Endothelial cell (in vitro differentiated cells): ENCODE data around the gene TBC1D24. TPM values are rescaled to one million over a fixed set of nuclear protein-coding genes. Genes with fewer than 3 reads are reported as not detected.
A peak's percentile ranks its signal among the peaks of the same experiment; 100 is the strongest.

Source experiments
- DNase-seq: peaks from one replicate; pipeline ENCODE4 v3.0.0; 2021; ENCODE audit warnings: low spot score
- H3K27ac Mint-ChIP-seq: one replicate; pipeline ENCODE4 v1.8.0; 2021; ENCODE audit warnings: mixed read lengths, inconsistent platforms; ENCODE audit not compliant: unreplicated experiment
- H3K27me3 Mint-ChIP-seq: one replicate; pipeline ENCODE4 v1.8.0; 2021; ENCODE audit warnings: mild to moderate bottlenecking, moderate library complexity, mixed read lengths, inconsistent platforms; ENCODE audit not compliant: unreplicated experiment
- H3K36me3 Mint-ChIP-seq: one replicate; pipeline ENCODE4 v1.8.0; 2021; ENCODE audit warnings: mild to moderate bottlenecking, low read depth, mixed read lengths, inconsistent platforms; ENCODE audit not compliant: unreplicated experiment
- H3K4me1 Mint-ChIP-seq: one replicate; pipeline ENCODE4 v1.8.0; 2021; ENCODE audit warnings: mild to moderate bottlenecking, mixed read lengths, inconsistent platforms; ENCODE audit not compliant: unreplicated experiment
- H3K4me3 Mint-ChIP-seq: one replicate; pipeline ENCODE4 v1.8.0; 2021; ENCODE audit warnings: mild to moderate bottlenecking, mixed read lengths, inconsistent platforms; ENCODE audit not compliant: unreplicated experiment
- H3K9me3 Mint-ChIP-seq: one replicate; pipeline ENCODE4 v1.8.0; 2021; ENCODE audit warnings: mixed read lengths, inconsistent platforms; ENCODE audit not compliant: unreplicated experiment
- CTCF ChIP-seq: fragments of 200-600 bp; sonication (generic); IDR thresholded peaks from one replicate; pipeline ENCODE4 v1.5.0; 2021; ENCODE audit warnings: antibody characterized with exemption; ENCODE audit not compliant: unreplicated experiment
- total RNA-seq: library from RNA; stranded (reverse); fragmentation: NEBNext Ultra II Directional; extraction: Animal tissue kit (Norgen Biotek cat#: 25700); gene quantifications from one replicate; pipeline ENCODE4 v1.2.1, GENCODE V29; 2021; ENCODE audit not compliant: unreplicated experiment

The TBC1D24 gene
- total RNA-seq, 1 donor from 2014 or later, result 17.3 TPM

- H3K9me3 Mint-ChIP-seq, result no peaks in the 10 kb centered on the region
- no peak overlapping the region for H3K27ac Mint-ChIP-seq
- TF ChIP-seq CTCF, result peak; percentile 27
- DNase-seq, result no peak
- H3K4me3 Mint-ChIP-seq, result no peak overlapping the region
- H3K4me1 Mint-ChIP-seq, result peaks cover 4% of the 10 kb centered on the region
- peaks cover 3% of the 10 kb centered on the region for H3K36me3 Mint-ChIP-seq
- H3K27me3 Mint-ChIP-seq, result peaks cover 22% of the 10 kb centered on the region
Measured at GRCh38 chr16:2465653-2466415, 9.1 kb upstream of the TBC1D24 start.

- peaks cover 3% of the 10 kb centered on the region for H3K36me3 Mint-ChIP-seq
- no peaks in the 10 kb centered on the region for H3K9me3 Mint-ChIP-seq
- TF ChIP-seq CTCF, result no peak
- H3K4me3 Mint-ChIP-seq, result no peak overlapping the region
- no peak overlapping the region for H3K27ac Mint-ChIP-seq
- DNase-seq, result no peak
- H3K27me3 Mint-ChIP-seq, result peaks cover 19% of the 10 kb centered on the region
- peaks cover 4% of the 10 kb centered on the region for H3K4me1 Mint-ChIP-seq
Measured at GRCh38 chr16:2466667-2467527, 8.0 kb upstream of the TBC1D24 start.

- Mint-ChIP-seq H3K27me3 (peaks cover 20% of the 10 kb centered on the region), H3K4me3 (no peak overlapping the region), H3K4me1 (peaks cover 4% of the 10 kb centered on the region), H3K27ac (no peak overlapping the region), H3K36me3 (peaks cover 3% of the 10 kb centered on the region), H3K9me3 (no peaks in the 10 kb centered on the region)
- peak; percentile 32 for DNase-seq
- no peak for TF ChIP-seq CTCF
Measured at GRCh38 chr16:2467528-2468232, 7.2 kb upstream of the TBC1D24 start.

GRCh38 chr16:2468233-2468724, 6.6 kb upstream of the TBC1D24 start:
- TF ChIP-seq CTCF, result no peak
- Mint-ChIP-seq H3K4me3 (no peak overlapping the region), H3K27ac (no peak overlapping the region)

More at GRCh38 chr16:2468233-2468724, 6.6 kb upstream of the TBC1D24 start:
- Mint-ChIP-seq H3K9me3 (no peaks in the 10 kb centered on the region), H3K36me3 (peaks cover 3% of the 10 kb centered on the region), H3K4me1 (peaks cover 4% of the 10 kb centered on the region), H3K27me3 (peaks cover 25% of the 10 kb centered on the region)
- DNase-seq, result no peak
